Adrenal gland (tissue), 12 donors: ENCODE results near the gene H6PD. TPM values are rescaled to one million over a fixed set of nuclear protein-coding genes. Genes with fewer than 3 reads are reported as not detected.
A peak's percentile ranks its signal among the peaks of the same experiment; 100 is the strongest.

Experiments
- DNase-seq, 7 donors: peaks; one replicate each; pipeline ENCODE4 v3.0.0-alpha.2; 2019 to 2020
- H3K27ac ChIP-seq, 5 donors: fragments of 200-600 bp; sonication (generic) in 4 of 5; 1 replicate in 3 of 5; 2 replicates in 2 of 5; pipeline versions ENCODE4 v1.5.1 to v1.8.0; 2016 to 2020; ENCODE audit warnings: mild to moderate bottlenecking in 1 of 5
- H3K27me3 ChIP-seq: fragments of 200-600 bp; 2 replicates; pipeline ENCODE4 v1.8.0; 2021
- H3K36me3 ChIP-seq, 2 donors: fragments of 200-600 bp; replicated peaks in 1 of 2; 1 replicate in 1 of 2; 2 replicates in 1 of 2; pipeline versions ENCODE4 v1.5.1 to v1.8.0; 2018 to 2022
- H3K4me1 ChIP-seq, 2 donors: fragments of 200-600 bp; replicated peaks in 1 of 2; 1 replicate in 1 of 2; 2 replicates in 1 of 2; pipeline versions ENCODE4 v1.5.1 to v1.8.0; 2018 to 2021
- H3K4me3 ChIP-seq, 4 donors: fragments of 200-600 bp; sonication (generic) in 3 of 4; one replicate each; pipeline ENCODE4 v1.5.1; 2016 to 2018
- H3K9me3 ChIP-seq, 3 donors: fragments of 200-600 bp; sonication (generic) in 1 of 3; replicated peaks in 1 of 3; 1 replicate in 2 of 3; 2 replicates in 1 of 3; pipeline versions ENCODE4 v1.5.1 to v1.8.0; 2016 to 2021
- POLR2A ChIP-seq, 2 donors: fragments of 450-650 bp; IDR thresholded peaks; one replicate each; pipeline ENCODE4 v1.6.1; 2017; ENCODE audit warnings: antibody characterized with exemption in 2 of 2, mild to moderate bottlenecking in 2 of 2, moderate library complexity in 1 of 2
- WGBS, 4 donors: extraction: QIAGEN DNeasy Blood & Tissue Kit in 2 of 4; methylation state at CpG; one replicate each; pipeline versions ENCODE4 v1.1.5 to v1.1.7; 2013 to 2017; 5-methylcytosine and 5-hydroxymethylcytosine counted together
- intact Hi-C, 2 donors: fragments of 100-400 bp; cut with DNase I; formaldehyde crosslinking; loops; one replicate each; pipeline versions ENCODE4 v1.14.1 to v1.15.0; 2022 to 2023
- polyA plus RNA-seq, 3 donors: library from polyadenylated mRNA; stranded (reverse); fragments of 200-250 nt in 2 of 3; fragments of 350-450 nt in 1 of 3; fragmentation: Illumina TruSeq in 1 of 3; extraction: RNeasy Lipid Tissue Mini Kit (QIAGEN cat#74804) in 1 of 3; gene quantifications; one replicate each; pipeline ENCODE4 v1.2.3, GENCODE V29; 2013 to 2014
- total RNA-seq, 9 donors: library from RNA; depleted of rRNA in 4 of 9; stranded (reverse); fragments of >200 nt in 4 of 9; fragments of 120-200 nt in 1 of 9; fragmentation: NEBNext Ultra II Directional in 1 of 9; extraction: Animal tissue kit (Norgen Biotek cat#: 25700) in 1 of 9; gene quantifications; one replicate each; pipeline versions ENCODE4 v1.1.0 to v1.2.4, GENCODE V29; 2013 to 2023
- TF ChIP-seq, protein P1 (sequence below), 6 experiments: fragments of 450-650 bp in 4 of 6; fragments of 200-600 bp in 2 of 6; sonication (generic) in 1 of 6; IDR thresholded peaks; 1 replicate in 5 of 6; 2 replicates in 1 of 6; pipeline versions ENCODE4 v1.5.1 to v1.8.0; 2016 to 2021; ENCODE audit warnings: antibody characterized with exemption in 6 of 6, mild to moderate bottlenecking in 2 of 6, moderate library complexity in 1 of 6
- donor health status: healthy with polysubstance abuse.
- donor health status: Bipolar disorder and iron deficiency.
- donor health status: DM: yes; HTN: yes; CAD: no.
- donor health status: DM: no; HTN: no; CAD: no.
- donor health status: DM: no; HTN: no; CAD: no.
- donor health status: DM: yes; HTN: yes; CAD: no.

The H6PD gene
- total and polyA plus RNA-seq, 12 donors: 20.3 to 116 (median 80.4) TPM

DNA sequence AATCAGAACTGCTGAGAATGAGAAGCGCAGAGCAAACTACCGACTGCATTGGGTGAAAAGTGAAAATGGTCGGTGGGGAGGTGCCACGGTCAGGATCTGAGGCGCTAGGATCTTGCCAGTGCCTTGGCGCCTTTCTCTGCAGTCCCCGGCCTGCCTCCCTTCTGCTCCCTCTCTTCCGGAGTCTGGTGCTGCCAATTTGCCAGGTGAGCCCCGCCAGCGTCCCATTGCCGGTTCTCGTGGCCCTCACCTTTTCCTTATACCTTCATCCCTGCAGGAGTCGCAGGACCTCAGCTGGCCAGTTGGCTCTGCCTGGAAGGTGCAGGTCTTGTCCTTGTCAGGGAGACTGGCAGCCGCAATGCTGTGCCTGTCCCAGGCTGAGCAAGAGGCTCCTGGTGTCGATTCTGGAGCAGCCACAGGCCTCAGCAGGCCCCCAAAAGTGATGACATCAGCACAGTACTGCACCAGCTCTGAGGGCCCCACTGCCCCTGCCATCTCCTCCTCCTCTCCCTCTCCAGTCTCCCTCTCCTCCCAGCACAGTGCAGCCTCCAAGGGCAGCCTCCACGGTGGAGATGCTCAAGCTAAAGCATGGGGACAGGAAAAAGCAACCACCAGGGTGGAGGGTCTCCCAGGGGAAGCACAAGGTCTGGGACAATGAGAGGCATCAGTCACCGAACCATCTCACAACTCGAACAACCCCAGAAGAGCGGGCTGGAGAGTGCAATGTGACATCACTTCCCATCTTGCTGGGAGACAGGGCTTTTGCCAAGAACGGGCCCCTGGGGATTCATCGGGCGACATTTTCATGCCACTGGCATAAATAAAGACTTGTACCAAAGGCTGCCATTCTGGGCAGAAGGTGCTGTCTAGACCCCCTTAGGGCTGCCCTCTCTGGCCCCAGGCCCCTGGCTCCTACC, 37.1 kb upstream of the H6PD start:
- Histone ChIP-seq H3K9me3 (no peaks in the 10 kb centered on the region), H3K27me3 (peaks cover 8% of the 10 kb centered on the region), H3K4me1 (peaks cover 34% of the 10 kb centered on the region in 2 donors), H3K27ac (peak overlapping the region; percentile 66 to 95 (median 89)), H3K4me3 (no peak overlapping the region), H3K36me3 (no peaks in the 10 kb centered on the region)
- 63 to 74% (median 66%) methylated on average over 17 to 22 of the region's 22 CpGs for WGBS, 4 donors
- intact Hi-C loops: loop anchor here in 1 of 2 donors (5.0 kb wide), 1 partner anchor 85 kb away; no protein-coding TSS in a partner anchor
- no peak for TF ChIP-seq POLR2A (IDR thresholded peaks at IDR 0.05)
- TF ChIP-seq, protein P1, sequence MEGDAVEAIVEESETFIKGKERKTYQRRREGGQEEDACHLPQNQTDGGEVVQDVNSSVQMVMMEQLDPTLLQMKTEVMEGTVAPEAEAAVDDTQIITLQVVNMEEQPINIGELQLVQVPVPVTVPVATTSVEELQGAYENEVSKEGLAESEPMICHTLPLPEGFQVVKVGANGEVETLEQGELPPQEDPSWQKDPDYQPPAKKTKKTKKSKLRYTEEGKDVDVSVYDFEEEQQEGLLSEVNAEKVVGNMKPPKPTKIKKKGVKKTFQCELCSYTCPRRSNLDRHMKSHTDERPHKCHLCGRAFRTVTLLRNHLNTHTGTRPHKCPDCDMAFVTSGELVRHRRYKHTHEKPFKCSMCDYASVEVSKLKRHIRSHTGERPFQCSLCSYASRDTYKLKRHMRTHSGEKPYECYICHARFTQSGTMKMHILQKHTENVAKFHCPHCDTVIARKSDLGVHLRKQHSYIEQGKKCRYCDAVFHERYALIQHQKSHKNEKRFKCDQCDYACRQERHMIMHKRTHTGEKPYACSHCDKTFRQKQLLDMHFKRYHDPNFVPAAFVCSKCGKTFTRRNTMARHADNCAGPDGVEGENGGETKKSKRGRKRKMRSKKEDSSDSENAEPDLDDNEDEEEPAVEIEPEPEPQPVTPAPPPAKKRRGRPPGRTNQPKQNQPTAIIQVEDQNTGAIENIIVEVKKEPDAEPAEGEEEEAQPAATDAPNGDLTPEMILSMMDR (IDR thresholded peaks at IDR 0.05): no peak
- peak in 1 of 7 donors; percentile 28 for DNase-seq

DNA sequence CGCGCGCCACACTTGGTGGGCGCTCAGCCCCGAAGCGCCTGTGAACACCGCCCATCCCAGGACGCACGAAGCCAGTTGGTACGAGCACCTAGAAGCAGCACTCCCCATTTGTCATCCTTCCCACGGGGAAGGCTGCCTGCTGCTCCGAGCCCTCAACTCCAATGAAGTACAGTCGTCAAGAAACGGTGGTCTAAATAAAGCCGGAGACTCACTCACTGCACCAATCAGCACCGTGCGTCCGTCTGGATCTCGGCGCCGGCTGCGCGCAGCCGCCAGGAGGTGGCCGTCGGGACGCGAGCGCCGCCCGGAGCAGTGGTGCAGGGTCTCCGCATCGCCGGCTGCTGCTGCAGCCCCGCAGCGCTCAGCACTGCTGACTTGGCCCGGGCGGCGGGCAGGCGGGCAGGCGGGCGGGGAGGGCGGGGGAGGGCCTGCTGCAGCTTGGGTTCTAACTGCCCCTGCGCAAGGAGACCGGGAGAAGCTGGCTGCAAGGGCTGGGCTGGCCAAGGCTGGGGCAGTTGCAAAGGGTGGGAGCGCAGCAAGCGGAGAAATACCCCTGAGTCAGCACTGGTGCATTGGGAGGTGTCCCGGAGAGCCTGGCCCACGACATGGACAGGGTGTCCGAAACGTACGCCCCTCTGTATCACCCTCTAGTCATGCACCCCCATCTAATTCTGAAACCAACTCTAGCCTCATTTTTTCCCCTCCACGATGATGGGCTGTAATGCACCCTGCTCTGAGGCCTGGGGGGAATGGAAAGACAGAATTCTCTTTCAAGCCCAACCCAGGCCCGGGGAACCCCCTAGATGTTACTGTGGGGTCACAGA, 35.8 kb upstream of the H6PD start:
- H3K4me3 ChIP-seq: peak overlapping the region in 1 of 4 donors; percentile 11
- TF ChIP-seq, protein P1 (IDR thresholded peaks at IDR 0.05): peak in 2 of 6 experiments; percentile 18 to 23
- TF ChIP-seq POLR2A (IDR thresholded peaks at IDR 0.05): no peak
- no peaks in the 10 kb centered on the region for H3K36me3 ChIP-seq
- H3K27me3 ChIP-seq: peaks cover 8% of the 10 kb centered on the region
- no peaks in the 10 kb centered on the region for H3K9me3 ChIP-seq
- H3K27ac ChIP-seq: no peak overlapping the region
- intact Hi-C loops: loop anchor here in 1 of 2 donors (5.0 kb wide), 1 partner anchor 86 kb away; no protein-coding TSS in a partner anchor
- peaks cover 21 to 25% of the 10 kb centered on the region in 2 donors for H3K4me1 ChIP-seq
- DNase-seq: peak in 1 of 7 donors; percentile 36
- 21 to 48% (median 34%) methylated on average over 24 to 54 of the region's 54 CpGs for WGBS, 4 donors

DNA sequence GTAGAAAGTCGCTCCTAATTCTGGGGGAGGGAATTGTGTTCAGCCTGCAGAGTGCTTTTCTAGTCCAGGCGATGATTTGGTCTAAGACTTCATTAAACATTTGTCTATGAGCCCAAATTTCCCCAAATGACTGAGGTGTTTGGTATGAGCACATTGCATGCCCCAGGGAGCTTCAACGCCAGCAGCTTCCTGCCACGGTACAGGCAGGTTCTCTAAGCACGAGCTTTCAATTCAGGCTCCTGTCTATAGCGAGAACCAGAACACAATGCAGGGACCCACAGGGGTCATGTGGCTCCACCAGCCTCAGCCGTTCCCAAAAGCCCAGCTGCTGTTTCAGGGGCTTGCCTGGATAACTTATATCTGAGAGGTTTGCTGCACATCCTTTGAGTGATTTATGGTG, 34.1 kb upstream of the H6PD start:
- Histone ChIP-seq H3K27ac (no peak overlapping the region), H3K27me3 (peaks cover 8% of the 10 kb centered on the region), H3K9me3 (no peaks in the 10 kb centered on the region), H3K36me3 (no peaks in the 10 kb centered on the region), H3K4me3 (no peak overlapping the region), H3K4me1 (peaks cover 19 to 23% of the 10 kb centered on the region in 2 donors)
- intact Hi-C loops: no loop called here
- TF ChIP-seq, protein P1 (IDR thresholded peaks at IDR 0.05): no peak
- TF ChIP-seq POLR2A (IDR thresholded peaks at IDR 0.05): no peak
- WGBS, 4 donors: 73 to 92% (median 81%) methylated on average over 6 to 7 of the region's 7 CpGs
- no peak for DNase-seq
